Measurements from ENCODE around the gene SSR2. TPM values are rescaled to one million over a fixed set of nuclear protein-coding genes. Genes with fewer than 3 reads are reported as not detected.
A peak's percentile ranks its signal among the peaks of the same experiment; 100 is the strongest.

The SSR2 gene
- total RNA-seq, 4 donors from 2014 or later, result 51.2 to 275 (median 168) TPM

DNA sequence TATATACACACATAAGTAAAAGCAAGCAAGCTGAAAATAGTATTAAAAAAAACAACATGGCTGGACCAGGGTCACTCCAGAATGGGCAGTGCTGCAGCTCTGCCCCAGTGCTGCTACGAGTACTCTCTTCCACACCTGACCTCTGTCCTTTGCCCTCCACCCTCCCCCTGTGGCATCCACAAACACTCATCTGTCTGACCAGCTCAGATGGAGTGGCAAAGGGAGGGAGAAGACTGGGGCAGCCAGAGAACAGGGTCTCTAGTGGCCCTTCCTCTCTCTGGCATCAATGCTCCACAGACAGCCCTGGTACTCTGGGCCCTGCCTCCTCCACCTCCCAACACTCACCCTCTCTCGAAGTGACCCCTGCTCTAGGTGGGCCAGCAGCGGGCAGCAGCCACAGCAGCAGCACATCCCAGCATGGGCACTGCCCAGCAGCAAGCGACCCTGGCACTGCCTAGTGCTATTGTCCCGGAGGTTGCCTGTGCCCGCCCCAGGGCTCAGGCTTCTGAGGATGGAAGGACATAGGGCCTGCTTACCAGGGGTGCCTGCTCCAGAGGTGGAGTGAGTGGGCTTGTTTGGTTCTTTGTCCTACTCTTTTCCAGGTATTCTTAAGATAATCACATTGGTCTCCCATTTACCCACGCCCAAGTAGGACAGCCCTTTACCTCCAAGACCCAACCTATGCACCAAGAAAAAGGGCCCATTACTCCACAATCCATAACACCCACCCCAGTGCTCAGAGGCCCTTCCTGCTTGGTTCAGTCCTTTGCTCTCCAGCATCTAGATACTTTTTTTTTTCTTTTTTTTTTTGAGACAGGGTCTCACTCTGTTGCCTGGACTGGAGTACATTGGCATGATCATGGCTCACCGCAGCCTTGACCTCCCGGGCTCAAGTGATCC is 48.6 kb downstream of the SSR2 start:
- no peak for DNase-seq
- peaks cover 44 to 96% (median 78%) of the 10 kb centered on the region in 4 donors for H3K4me1 ChIP-seq
- no peak overlapping the region for H3K4me3 ChIP-seq
- TF ChIP-seq CTCF (IDR thresholded peaks at IDR 0.05) (no peak), EP300 (IDR thresholded peaks at IDR 0.05; ENCODE audit: low read depth) (no peak), POLR2AphosphoS5 (IDR thresholded peaks at IDR 0.05) (no peak), POLR2A (IDR thresholded peaks at IDR 0.05) (no peak)
- intact Hi-C loops (cut with DNase I; ENCODE audit: low total_unique reads) (no loop called here), in situ Hi-C loops (cut with MboI; ENCODE audit: low pct_ligation_motif_present in 1 of 4, low pct_unique_long_range_greater_than_20kb in 1 of 4, low sequenced_read_pairs in 3 of 4) (no loop called here)
- 79 to 81% methylated on average over 4 to 9 of the region's 9 CpGs for WGBS, 2 donors (ENCODE audit: low coverage in 1 of 2)
- H3K27ac ChIP-seq, result peak overlapping the region; percentile 6 to 96 (median 18)
- peaks cover 0 to 5% (median 0%) of the 10 kb centered on the region in 4 donors for H3K36me3 ChIP-seq
- no peaks in the 10 kb centered on the region for H3K9me3 ChIP-seq
- no peaks in the 10 kb centered on the region for H3K27me3 ChIP-seq

DNA sequence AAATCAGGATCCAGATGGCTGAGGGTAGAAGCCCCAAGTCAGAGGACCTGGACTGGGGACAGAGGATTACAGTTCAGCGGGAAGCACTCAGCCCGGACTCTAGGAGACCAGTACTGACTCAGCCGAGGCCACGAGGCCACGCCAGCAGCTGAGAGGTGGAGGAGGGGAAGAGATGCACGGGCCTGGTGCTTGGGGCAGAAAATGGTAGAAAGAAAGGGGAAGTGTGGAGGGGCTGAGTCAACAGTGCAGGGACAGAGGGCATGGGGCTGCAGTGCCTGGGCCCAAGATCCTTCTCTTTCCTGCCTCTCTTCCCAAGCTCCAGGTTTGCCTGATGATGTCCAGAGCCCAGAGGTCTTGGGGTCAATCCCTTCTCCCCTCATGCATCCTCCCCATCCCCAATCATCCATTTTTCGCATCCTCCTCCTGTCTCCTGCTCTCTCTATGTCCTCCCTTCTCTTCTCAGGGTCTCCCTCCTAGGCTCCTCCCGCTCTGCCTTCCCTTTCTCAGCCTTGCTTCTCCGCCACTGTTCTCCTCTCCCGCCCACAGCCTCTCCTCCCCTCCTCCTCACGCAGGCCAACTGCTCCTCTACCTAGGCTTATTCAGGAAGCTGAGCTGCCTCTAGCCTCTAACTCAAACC is 50.1 kb downstream of the SSR2 start:
- Histone ChIP-seq H3K27me3 (no peaks in the 10 kb centered on the region), H3K9me3 (no peaks in the 10 kb centered on the region), H3K27ac (peak overlapping the region; percentile 57 to 73 (median 68)), H3K36me3 (peaks cover 0 to 9% (median 4%) of the 10 kb centered on the region in 4 donors), H3K4me3 (no peak overlapping the region), H3K4me1 (peaks cover 40 to 84% (median 68%) of the 10 kb centered on the region in 4 donors)
- intact Hi-C loops (cut with DNase I; ENCODE audit: low total_unique reads), result no loop called here
- 31 to 32% methylated on average over 6 to 11 of the region's 11 CpGs for WGBS, 2 donors (ENCODE audit: low coverage in 1 of 2)
- TF ChIP-seq POLR2AphosphoS5 (IDR thresholded peaks at IDR 0.05) (no peak), POLR2A (IDR thresholded peaks at IDR 0.05) (no peak)
- in situ Hi-C loops (cut with MboI; ENCODE audit: low pct_ligation_motif_present in 1 of 4, low pct_unique_long_range_greater_than_20kb in 1 of 4, low sequenced_read_pairs in 3 of 4), result no loop called here
- peak; percentile 72 for DNase-seq

- peaks cover 0 to 22% (median 11%) of the 10 kb centered on the region in 4 donors for H3K36me3 ChIP-seq
- 70 to 91% methylated on average over 2 to 9 of the region's 9 CpGs for WGBS, 2 donors (ENCODE audit: low coverage in 1 of 2)
- no peak overlapping the region for H3K4me3 ChIP-seq
- in situ Hi-C loops (cut with MboI; ENCODE audit: low pct_ligation_motif_present in 1 of 4, low pct_unique_long_range_greater_than_20kb in 1 of 4, low sequenced_read_pairs in 3 of 4) (no loop called here), intact Hi-C loops (cut with DNase I; ENCODE audit: low total_unique reads) (no loop called here)
- no peaks in the 10 kb centered on the region for H3K27me3 ChIP-seq
- no peak for TF ChIP-seq POLR2AphosphoS5 (IDR thresholded peaks at IDR 0.05)
- TF ChIP-seq EP300 (IDR thresholded peaks at IDR 0.05; ENCODE audit: low read depth), result no peak
- no peak for TF ChIP-seq POLR2A (IDR thresholded peaks at IDR 0.05)
- TF ChIP-seq CTCF (IDR thresholded peaks at IDR 0.05), result no peak
- no peak for DNase-seq
- H3K4me1 ChIP-seq, result peaks cover 29 to 71% (median 55%) of the 10 kb centered on the region in 4 donors
- H3K9me3 ChIP-seq, result no peaks in the 10 kb centered on the region
- H3K27ac ChIP-seq, result peak overlapping the region; percentile 57 to 73 (median 68)
Observed at GRCh38 chr1:155969377-155969791, 51.4 kb downstream of the SSR2 start.

DNA sequence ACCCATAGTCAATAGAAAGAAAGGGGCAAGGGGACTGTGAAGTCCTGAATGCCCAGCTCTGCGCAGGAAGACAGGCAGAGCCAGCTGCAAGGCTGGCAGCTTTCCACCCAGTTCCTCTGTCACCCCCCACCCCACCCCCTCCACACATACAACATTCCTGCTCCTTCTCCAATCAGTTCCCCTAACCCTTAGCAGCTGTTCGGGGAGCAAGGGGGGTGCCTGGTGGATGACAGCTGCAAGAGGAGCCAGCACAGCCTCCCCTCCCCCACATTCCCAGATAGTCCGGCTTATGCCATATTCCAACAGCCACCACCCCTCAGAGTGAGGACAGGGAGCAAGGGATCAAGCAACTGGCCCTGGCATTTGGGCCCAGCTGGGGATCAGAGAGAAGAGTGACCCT is 52.1 kb downstream of the SSR2 start:
- H3K9me3 ChIP-seq, result no peaks in the 10 kb centered on the region
- H3K27me3 ChIP-seq, result no peaks in the 10 kb centered on the region
- peaks cover 0 to 26% (median 12%) of the 10 kb centered on the region in 4 donors for H3K36me3 ChIP-seq
- no peak overlapping the region for H3K4me3 ChIP-seq
- TF ChIP-seq EP300 (IDR thresholded peaks at IDR 0.05; ENCODE audit: low read depth) (no peak), CTCF (IDR thresholded peaks at IDR 0.05) (no peak), POLR2AphosphoS5 (IDR thresholded peaks at IDR 0.05) (no peak), POLR2A (IDR thresholded peaks at IDR 0.05) (no peak)
- intact Hi-C loops (cut with DNase I; ENCODE audit: low total_unique reads), result no loop called here
- peaks cover 23 to 64% (median 48%) of the 10 kb centered on the region in 4 donors for H3K4me1 ChIP-seq
- 40 to 53% methylated on average over 1 to 3 of the region's 3 CpGs for WGBS, 2 donors (ENCODE audit: low coverage in 1 of 2)
- DNase-seq, result no peak
- H3K27ac ChIP-seq, result peak overlapping the region; percentile 57 to 73 (median 68)
- in situ Hi-C loops (cut with MboI; ENCODE audit: low pct_ligation_motif_present in 1 of 4, low pct_unique_long_range_greater_than_20kb in 1 of 4, low sequenced_read_pairs in 3 of 4), result no loop called here

Data from transverse colon (tissue), 4 donors.